ENCODE measurements around the gene LRRC34.

LRRC34 gene, protein sequence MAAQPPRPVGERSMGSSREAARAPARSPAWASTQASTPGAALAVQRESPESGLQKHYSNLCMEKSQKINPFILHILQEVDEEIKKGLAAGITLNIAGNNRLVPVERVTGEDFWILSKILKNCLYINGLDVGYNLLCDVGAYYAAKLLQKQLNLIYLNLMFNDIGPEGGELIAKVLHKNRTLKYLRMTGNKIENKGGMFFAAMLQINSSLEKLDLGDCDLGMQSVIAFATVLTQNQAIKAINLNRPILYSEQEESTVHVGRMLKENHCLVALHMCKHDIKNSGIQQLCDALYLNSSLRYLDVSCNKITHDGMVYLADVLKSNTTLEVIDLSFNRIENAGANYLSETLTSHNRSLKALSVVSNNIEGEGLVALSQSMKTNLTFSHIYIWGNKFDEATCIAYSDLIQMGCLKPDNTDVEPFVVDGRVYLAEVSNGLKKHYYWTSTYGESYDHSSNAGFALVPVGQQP

DNA sequence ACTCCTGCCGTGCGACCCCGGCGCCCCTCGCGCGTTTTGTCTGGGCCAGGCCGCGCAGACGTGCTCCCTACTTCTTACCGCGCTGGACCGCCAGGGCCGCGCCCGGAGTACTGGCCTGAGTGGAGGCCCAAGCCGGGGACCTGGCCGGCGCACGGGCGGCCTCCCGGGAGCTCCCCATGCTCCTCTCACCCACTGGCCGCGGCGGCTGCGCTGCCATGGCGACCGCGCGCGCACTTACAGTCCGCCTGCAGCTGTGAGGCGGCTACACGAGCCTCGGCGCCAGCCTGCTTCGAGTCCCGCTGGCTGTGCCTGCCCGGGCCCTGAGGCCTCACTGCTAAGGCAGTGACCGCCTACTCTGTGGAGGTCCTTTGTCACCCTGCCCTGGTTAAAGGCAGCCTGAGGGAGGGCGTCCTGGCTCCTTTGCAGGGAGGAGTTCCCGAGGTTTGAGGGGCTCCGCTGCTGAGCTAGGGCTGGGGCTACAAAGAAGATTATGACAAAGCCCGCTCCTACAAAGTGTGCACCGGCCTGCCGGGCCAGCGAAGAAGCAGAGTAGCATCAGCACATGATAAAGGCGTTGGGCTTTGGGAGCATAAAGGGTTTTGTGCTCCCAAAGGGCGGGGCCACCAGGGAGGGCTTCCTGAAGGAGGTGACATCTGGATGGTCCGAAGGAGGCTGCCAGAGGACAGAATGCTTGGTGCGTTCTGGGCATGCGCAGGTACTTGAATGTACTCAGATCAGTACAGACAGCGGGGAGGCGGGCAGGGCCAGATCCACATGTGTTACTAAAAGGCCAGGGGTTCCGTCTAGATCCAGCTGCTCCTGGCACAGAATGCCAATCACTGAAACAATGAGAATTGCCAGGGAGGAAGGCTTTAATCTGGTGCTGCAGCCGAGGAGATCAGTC lies at the start of gene LRRC34, which contains the start of gene LRRIQ4:
TSS of gene LRRC34 (minus strand) at position 573 of the 904 bp plus-strand sequence. CDS start at position 217, 356 bp downstream.
TSS of gene LRRIQ4 (plus strand) at position 539 of the 904 bp plus-strand sequence. CDS start 9,052 bp downstream, outside the sequence.
- FAIRE-seq: peak; percentile 60
- DNase-seq (ENCODE audit: extremely low spot score, insufficient read length, low read depth): no peak

GRCh38 chr3:169861871-169862270 lies 49.2 kb upstream of the LRRC34 start:
- no peak for FAIRE-seq
- DNase-seq (ENCODE audit: extremely low spot score, insufficient read length, low read depth): no peak

GRCh38 chr3:169857811-169858210 lies 45.1 kb upstream of the LRRC34 start:
- FAIRE-seq: no peak
- no peak for DNase-seq (ENCODE audit: extremely low spot score, insufficient read length, low read depth)

DNA sequence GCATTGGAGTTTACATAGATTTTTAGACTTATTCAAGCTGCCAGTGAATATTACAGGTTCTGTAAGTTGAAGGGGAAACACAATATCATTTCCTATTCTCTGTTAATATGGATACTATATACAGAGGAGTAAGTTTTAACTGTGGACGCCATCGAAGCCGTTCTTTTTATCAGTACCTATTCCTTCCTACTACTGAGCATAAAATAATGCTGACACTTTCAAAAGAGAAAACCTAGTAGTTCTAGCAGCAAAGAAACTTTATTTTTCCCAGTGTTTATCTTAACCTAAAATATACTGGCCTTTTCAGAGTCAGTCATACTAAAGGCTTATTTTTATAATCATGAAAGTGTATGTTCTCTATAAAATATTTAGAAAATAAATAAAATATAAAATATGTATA lies 42.8 kb upstream of the LRRC34 start:
- DNase-seq (ENCODE audit: extremely low spot score, insufficient read length, low read depth): no peak
- no peak for FAIRE-seq

DNA sequence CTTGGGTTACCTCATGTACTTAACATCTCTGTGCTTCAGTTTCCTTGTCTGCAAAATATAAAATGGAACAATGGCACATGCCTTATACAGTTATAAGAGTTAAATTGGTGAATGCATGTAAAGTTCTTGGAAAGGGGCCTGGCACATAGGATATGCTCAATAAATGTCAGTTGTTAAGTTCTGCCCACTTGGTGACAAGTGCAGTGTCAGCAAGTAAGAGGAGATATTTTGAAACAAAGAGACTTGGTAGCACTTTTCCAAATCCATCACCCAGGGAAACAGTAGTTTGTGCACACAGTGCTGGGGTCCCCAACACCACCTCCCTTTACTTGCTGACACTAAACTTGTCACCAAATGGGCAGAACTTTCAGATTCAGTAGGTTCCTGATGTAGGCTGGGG lies 37.9 kb upstream of the LRRC34 start:
- DNase-seq (ENCODE audit: extremely low spot score, insufficient read length, low read depth) (no peak), FAIRE-seq (no peak)

DNA sequence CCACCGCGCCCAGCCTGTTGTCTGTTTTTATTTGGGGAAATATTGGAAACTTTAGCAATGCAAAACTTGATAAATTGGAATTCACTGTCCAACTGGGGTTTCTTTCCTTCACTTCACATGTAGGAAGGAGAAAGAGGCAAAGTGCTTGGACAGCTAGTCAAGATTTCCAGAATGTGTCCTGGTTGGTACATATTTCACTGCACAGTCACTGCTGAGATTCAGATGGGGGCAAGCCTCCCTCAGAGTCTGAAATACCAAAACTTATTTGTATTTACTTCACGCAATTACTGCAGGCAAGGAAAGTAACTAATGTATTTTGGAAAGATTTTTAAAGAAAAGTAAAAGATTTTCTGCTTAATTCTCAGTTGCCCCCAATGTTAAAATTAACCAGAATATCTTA lies 36.0 kb upstream of the LRRC34 start:
- FAIRE-seq: no peak
- DNase-seq (ENCODE audit: extremely low spot score, insufficient read length, low read depth): no peak

DNA sequence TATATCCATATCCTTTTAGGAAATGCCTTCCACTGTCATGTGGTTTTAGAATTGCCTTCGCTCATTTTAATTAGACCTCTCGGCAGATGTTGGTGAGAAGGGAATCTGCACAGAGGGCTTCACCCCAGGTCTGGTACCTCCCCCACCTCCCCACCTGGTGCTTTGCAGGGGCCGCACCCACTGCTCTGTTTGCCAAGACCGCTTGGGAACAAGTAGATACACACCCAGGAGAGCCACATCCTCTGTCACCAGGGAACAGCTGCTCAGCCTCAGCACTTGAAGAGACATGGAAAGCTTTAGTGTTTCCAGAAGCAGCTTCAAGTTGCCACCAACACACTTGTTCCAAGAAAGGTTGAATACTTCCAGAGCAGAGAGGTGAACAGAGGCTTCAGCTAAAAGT lies 35.2 kb upstream of the LRRC34 start:
- FAIRE-seq: no peak
- no peak for DNase-seq (ENCODE audit: extremely low spot score, insufficient read length, low read depth)

GRCh38 chr3:169846458-169847193 lies 33.9 kb upstream of the LRRC34 start:
- DNase-seq (ENCODE audit: extremely low spot score, insufficient read length, low read depth): peak; percentile 52
- peak; percentile 75 for FAIRE-seq

DNA sequence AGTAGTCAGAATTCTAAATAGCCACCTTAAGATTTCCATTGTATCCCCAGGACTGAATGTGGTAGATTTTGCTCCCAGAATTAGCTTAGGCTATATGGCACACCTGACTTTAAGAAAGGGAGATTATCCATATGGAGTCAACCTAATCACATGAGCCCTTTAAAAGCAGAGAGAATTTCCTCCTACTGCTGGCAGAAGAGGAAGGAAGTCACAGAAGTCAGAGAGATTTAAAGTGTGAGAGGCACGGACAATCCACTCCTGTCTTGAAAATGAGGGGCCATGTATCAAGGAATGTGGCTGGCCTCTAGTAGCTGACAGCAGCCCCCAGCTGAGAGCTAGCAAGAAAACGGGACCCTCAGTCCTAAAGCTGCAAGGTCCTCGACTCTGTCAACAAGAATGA lies 30.3 kb upstream of the LRRC34 start:
- DNase-seq (ENCODE audit: extremely low spot score, insufficient read length, low read depth) (no peak), FAIRE-seq (no peak)

DNA sequence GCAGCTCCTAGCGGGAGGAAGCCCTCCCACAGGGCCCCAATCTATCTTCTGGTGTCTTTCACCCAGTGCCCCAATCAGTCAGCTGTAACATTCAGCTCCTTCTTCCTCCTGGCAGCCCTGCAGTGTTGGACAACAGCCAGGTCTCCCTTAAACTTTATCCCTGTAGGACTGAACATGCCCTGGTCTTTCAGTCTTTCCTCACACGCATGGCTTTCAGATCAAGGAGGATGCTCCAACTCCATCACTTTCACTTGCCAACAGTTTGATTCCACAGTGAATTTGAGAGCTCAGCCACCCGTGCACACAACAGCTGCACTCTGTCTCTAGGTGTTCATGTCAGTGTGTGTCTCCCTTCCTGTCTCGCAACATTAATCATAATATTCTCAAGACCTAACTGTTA lies 28.5 kb upstream of the LRRC34 start:
- DNase-seq (ENCODE audit: extremely low spot score, insufficient read length, low read depth) (no peak), FAIRE-seq (no peak)

GRCh38 chr3:169838511-169839030 lies 25.9 kb upstream of the LRRC34 start:
- FAIRE-seq: no peak
- no peak for DNase-seq (ENCODE audit: extremely low spot score, insufficient read length, low read depth)

DNA sequence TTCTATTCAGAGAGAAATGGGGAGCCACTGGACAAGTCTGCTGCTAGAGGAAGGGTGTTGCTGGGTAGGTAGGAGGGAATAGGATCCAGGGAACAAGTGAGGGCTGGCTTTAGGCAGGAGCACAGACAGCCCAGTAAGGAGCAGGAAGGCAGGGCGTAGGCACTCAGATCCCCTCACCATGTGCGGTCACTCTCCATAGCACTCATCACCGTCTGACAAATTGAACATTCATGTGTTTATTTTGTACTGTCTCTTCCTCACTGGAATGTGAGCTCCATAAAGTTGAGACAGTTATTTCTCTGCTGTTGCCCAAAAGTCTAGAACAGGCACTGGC lies 24.2 kb upstream of the LRRC34 start:
- no peak for FAIRE-seq

GRCh38 chr3:169836078-169836941 lies 23.6 kb upstream of the LRRC34 start:
- FAIRE-seq: peak; percentile 78

More for the DNA sequence above, 24.2 kb upstream of the LRRC34 start:
- no peak for DNase-seq (ENCODE audit: extremely low spot score, insufficient read length, low read depth)

DNA sequence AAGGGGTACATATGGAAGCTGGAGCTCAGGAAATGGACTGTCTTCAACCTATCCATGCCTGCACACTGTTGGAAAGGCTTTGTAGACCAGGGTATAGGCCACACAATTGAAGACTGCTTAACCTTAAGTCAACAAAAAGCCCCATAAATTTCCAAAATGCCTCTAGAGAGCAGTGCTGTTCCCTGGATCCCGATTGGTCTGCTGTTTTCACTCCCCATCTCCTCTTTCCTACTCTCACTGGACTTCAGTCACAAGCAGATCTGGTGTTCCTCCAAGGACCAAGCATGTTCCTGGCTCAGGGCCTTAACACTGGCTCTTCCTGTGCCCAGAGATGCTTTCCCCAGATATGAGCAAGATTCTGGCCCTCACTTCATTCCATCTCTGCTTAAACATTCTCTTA lies 22.8 kb upstream of the LRRC34 start:
- FAIRE-seq (no peak), DNase-seq (ENCODE audit: extremely low spot score, insufficient read length, low read depth) (no peak)

More at GRCh38 chr3:169836078-169836941, 23.6 kb upstream of the LRRC34 start:
- DNase-seq (ENCODE audit: extremely low spot score, insufficient read length, low read depth): no peak

DNA sequence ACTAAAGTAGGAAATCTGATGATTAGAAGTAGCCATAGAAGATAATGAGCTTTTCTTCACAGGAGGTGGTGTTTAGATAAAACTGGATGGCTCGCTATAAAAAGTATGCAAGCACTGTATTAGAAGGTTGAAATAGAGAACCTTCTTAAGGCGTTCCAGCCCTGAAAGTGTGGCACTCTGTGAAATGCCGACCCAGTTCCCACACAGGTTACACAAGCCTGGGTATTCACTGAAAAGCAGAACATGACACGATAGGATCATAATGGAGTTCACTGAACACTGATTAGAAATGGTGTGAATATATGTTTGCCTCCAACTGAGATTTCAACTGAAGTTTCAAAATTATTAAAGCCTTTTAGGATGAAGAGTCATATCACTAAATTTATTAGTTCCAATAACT lies 15.0 kb upstream of the LRRC34 start:
- no peak for DNase-seq (ENCODE audit: extremely low spot score, insufficient read length, low read depth)
- FAIRE-seq: no peak

DNA sequence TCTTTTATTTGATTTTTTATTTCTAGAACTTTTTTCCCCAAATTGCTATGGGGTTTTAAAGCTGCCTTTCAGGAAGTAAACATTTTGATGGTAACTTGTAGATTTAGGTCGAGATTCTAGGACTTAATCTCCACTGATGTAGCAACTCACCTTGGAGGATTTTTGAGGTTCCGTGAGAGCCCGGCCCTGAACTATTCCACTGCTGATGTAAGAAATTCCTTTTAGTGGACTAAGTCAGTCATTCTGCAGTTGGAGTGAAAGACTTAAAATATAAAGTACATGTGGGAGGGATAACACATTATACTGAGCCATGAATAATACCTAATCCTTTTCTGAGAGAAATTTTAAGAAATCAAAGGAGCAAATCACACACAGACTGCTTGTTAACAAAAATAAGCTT lies 12.6 kb upstream of the LRRC34 start:
- no peak for FAIRE-seq

DNA sequence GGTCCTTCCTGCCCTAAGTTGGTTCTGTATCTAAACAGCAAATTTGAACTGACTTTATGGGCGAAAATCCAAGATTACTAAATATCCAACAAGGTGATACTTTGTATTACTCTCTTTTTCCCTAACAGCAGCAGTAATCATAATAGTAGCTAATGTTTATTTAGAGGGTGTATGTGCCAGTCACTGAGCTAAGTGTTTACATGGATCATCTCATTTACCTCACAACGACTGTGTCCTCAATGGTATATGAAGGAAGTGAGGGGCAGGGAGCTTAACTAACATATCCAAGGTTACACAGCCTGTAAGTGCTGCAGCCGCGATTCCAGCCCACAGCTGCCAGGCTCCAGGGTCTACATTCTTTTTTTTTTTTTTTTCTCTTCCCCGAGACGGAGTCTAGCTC lies 10.3 kb upstream of the LRRC34 start:
- FAIRE-seq: no peak
- no peak for DNase-seq (ENCODE audit: extremely low spot score, insufficient read length, low read depth)

More for the DNA sequence above, 12.6 kb upstream of the LRRC34 start:
- no peak for DNase-seq (ENCODE audit: extremely low spot score, insufficient read length, low read depth)

- no peak for DNase-seq (ENCODE audit: extremely low spot score, insufficient read length, low read depth)
Measured at GRCh38 chr3:169822540-169822939, 9.8 kb upstream of the LRRC34 start.

DNA sequence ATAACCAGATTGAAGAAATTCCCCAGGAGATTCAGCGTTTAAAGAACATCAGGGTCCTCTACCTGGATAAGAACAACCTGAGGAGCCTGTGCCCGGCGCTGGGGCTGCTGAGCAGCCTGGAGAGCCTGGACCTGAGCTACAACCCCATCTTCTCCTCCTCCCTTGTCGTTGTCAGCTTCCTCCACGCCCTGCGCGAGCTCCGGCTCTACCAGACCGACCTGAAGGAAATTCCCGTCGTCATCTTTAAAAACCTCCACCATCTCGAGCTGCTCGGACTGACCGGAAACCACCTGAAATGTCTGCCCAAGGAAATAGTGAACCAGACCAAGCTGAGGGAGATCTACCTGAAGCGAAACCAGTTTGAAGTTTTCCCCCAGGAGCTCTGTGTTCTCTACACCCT lies 9.4 kb upstream of the LRRC34 start:
- DNase-seq (ENCODE audit: extremely low spot score, insufficient read length, low read depth) (no peak), FAIRE-seq (no peak)

More at GRCh38 chr3:169822540-169822939, 9.8 kb upstream of the LRRC34 start:
- FAIRE-seq: no peak
